Subcutaneous abdominal adipose tissue (tissue), 5 donors: Measurements from ENCODE around the gene UIMC1.

Experiments
- H3K27ac ChIP-seq: one replicate; pipeline ENCODE4 v1.7.0; 2013; ENCODE audit warnings: low read depth, mild to moderate bottlenecking, inconsistent platforms, low read length, moderate library complexity
- H3K27me3 ChIP-seq, 5 donors: one replicate each; pipeline ENCODE4 v1.7.0; 2013; ENCODE audit warnings: low read length in 5 of 5, inconsistent platforms in 1 of 5; ENCODE audit not compliant: control insufficient read depth in 5 of 5, insufficient read depth in 4 of 5
- H3K36me3 ChIP-seq, 5 donors: one replicate each; pipeline ENCODE4 v1.7.0; 2013; ENCODE audit warnings: low read length in 5 of 5; ENCODE audit not compliant: control insufficient read depth in 5 of 5, insufficient read depth in 5 of 5
- H3K4me1 ChIP-seq, 5 donors: one replicate each; pipeline ENCODE4 v1.7.0; 2013; ENCODE audit warnings: low read length in 5 of 5, mild to moderate bottlenecking in 3 of 5, moderate library complexity in 1 of 5; ENCODE audit not compliant: control insufficient read depth in 5 of 5, insufficient read depth in 5 of 5
- H3K4me3 ChIP-seq, 5 donors: one replicate each; pipeline ENCODE4 v1.7.0; 2013; ENCODE audit warnings: low read length in 5 of 5, low read depth in 1 of 5
- H3K9ac ChIP-seq, 5 donors: one replicate each; pipeline ENCODE4 v1.7.0; 2013; ENCODE audit warnings: low read length in 5 of 5, mild to moderate bottlenecking in 4 of 5, moderate library complexity in 3 of 5
- H3K9me3 ChIP-seq, 5 donors: one replicate each; pipeline ENCODE4 v1.7.0; 2013; ENCODE audit warnings: low read length in 5 of 5; ENCODE audit not compliant: control insufficient read depth in 5 of 5
- donor health status: healthy.
- donor health status: healthy.
- donor health status: healthy.
- donor health status: healthy.
- donor health status: healthy.

Gene UIMC1

GRCh38 chr5:177036443-177036842, 29.9 kb upstream of the UIMC1 start:
- Histone ChIP-seq H3K4me1 (peaks cover 0 to 12% (median 0%) of the 10 kb centered on the region in 5 donors), H3K36me3 (peaks cover 3 to 6% (median 5%) of the 10 kb centered on the region in 5 donors), H3K9me3 (peaks cover 0 to 1% (median 0%) of the 10 kb centered on the region in 5 donors), H3K27me3 (no peaks in the 10 kb centered on the region), H3K27ac (no peak overlapping the region), H3K9ac (no peak overlapping the region), H3K4me3 (no peak overlapping the region)

- Histone ChIP-seq H3K27ac (no peak overlapping the region), H3K4me1 (peaks cover 0 to 12% (median 0%) of the 10 kb centered on the region in 5 donors)
These were observed 29.4 kb upstream of the UIMC1 start for GRCh38 chr5:177035976-177036375.

GRCh38 chr5:177029498-177029897, 22.9 kb upstream of the UIMC1 start:
- Histone ChIP-seq H3K27ac (no peak overlapping the region), H3K4me1 (no peaks in the 10 kb centered on the region), H3K9ac (no peak overlapping the region), H3K36me3 (no peaks in the 10 kb centered on the region), H3K4me3 (no peak overlapping the region), H3K9me3 (peaks cover 0 to 5% (median 0%) of the 10 kb centered on the region in 5 donors), H3K27me3 (no peaks in the 10 kb centered on the region)

More at GRCh38 chr5:177035976-177036375, 29.4 kb upstream of the UIMC1 start:
- Histone ChIP-seq H3K27me3 (no peaks in the 10 kb centered on the region), H3K9ac (no peak overlapping the region), H3K9me3 (peaks cover 0 to 5% (median 0%) of the 10 kb centered on the region in 5 donors), H3K4me3 (no peak overlapping the region), H3K36me3 (peaks cover 1 to 3% (median 2%) of the 10 kb centered on the region in 5 donors)

GRCh38 chr5:177027665-177028064, 21.1 kb upstream of the UIMC1 start:
- Histone ChIP-seq H3K9ac (no peak overlapping the region), H3K36me3 (no peaks in the 10 kb centered on the region), H3K4me3 (no peak overlapping the region), H3K9me3 (peaks cover 0 to 5% (median 0%) of the 10 kb centered on the region in 5 donors), H3K4me1 (peaks cover 0 to 10% (median 10%) of the 10 kb centered on the region in 5 donors), H3K27ac (no peak overlapping the region), H3K27me3 (no peaks in the 10 kb centered on the region)

- no peaks in the 10 kb centered on the region for H3K36me3 ChIP-seq
- H3K27me3 ChIP-seq, result no peaks in the 10 kb centered on the region
- no peak overlapping the region for H3K9ac ChIP-seq
- H3K27ac ChIP-seq, result no peak overlapping the region
- no peaks in the 10 kb centered on the region for H3K9me3 ChIP-seq
- peaks cover 2 to 21% (median 18%) of the 10 kb centered on the region in 5 donors for H3K4me1 ChIP-seq
- no peak overlapping the region for H3K4me3 ChIP-seq
These were observed 18.6 kb upstream of the UIMC1 start for GRCh38 chr5:177025101-177025601.

- H3K4me3 ChIP-seq, result no peak overlapping the region
- no peak overlapping the region for H3K27ac ChIP-seq
These were observed 18.0 kb upstream of the UIMC1 start for GRCh38 chr5:177024559-177024958.

GRCh38 chr5:177023303-177023664, 16.7 kb upstream of the UIMC1 start:
- H3K27ac ChIP-seq, result peak overlapping the region; percentile 67
- H3K4me1 ChIP-seq, result peaks cover 2 to 21% (median 18%) of the 10 kb centered on the region in 5 donors
- no peaks in the 10 kb centered on the region for H3K9me3 ChIP-seq
- no peaks in the 10 kb centered on the region for H3K36me3 ChIP-seq
- H3K9ac ChIP-seq, result peak overlapping the region; percentile 88 to 95 (median 93)
- no peaks in the 10 kb centered on the region for H3K27me3 ChIP-seq
- peak overlapping the region; percentile 86 to 97 (median 91) for H3K4me3 ChIP-seq

More at GRCh38 chr5:177024559-177024958, 18.0 kb upstream of the UIMC1 start:
- H3K9ac ChIP-seq, result no peak overlapping the region
- H3K27me3 ChIP-seq, result no peaks in the 10 kb centered on the region
- peaks cover 2 to 21% (median 18%) of the 10 kb centered on the region in 5 donors for H3K4me1 ChIP-seq
- H3K9me3 ChIP-seq, result no peaks in the 10 kb centered on the region
- no peaks in the 10 kb centered on the region for H3K36me3 ChIP-seq

GRCh38 chr5:177022386-177023302, 16.1 kb upstream of the UIMC1 start, which contains the start of gene ZNF346:
Gene ZNF346 (plus strand): TSS chr5:177022696. CDS start chr5:177022739, 43 bp downstream.
- Histone ChIP-seq H3K9ac (peak within 1 kb of the TSS; percentile 90 to 97 (median 94)), H3K27ac (peak within 1 kb of the TSS; percentile 67), H3K9me3 (no peaks in the 10 kb centered on the region), H3K36me3 (no peaks in the 10 kb centered on the region), H3K4me3 (peak within 1 kb of the TSS; percentile 86 to 98 (median 92)), H3K27me3 (no peaks in the 10 kb centered on the region), H3K4me1 (peaks cover 2 to 21% (median 18%) of the 10 kb centered on the region in 5 donors)

- Histone ChIP-seq H3K9ac (no peak overlapping the region), H3K27me3 (no peaks in the 10 kb centered on the region), H3K4me1 (peaks cover 2 to 21% (median 18%) of the 10 kb centered on the region in 5 donors), H3K9me3 (no peaks in the 10 kb centered on the region), H3K36me3 (no peaks in the 10 kb centered on the region), H3K27ac (no peak overlapping the region), H3K4me3 (no peak overlapping the region)
These were observed 13.5 kb upstream of the UIMC1 start for GRCh38 chr5:177020033-177020432.

GRCh38 chr5:177018341-177018740, 11.8 kb upstream of the UIMC1 start:
- no peaks in the 10 kb centered on the region for H3K9me3 ChIP-seq
- H3K9ac ChIP-seq, result no peak overlapping the region
- H3K36me3 ChIP-seq, result no peaks in the 10 kb centered on the region
- no peak overlapping the region for H3K27ac ChIP-seq
- peaks cover 2 to 18% (median 15%) of the 10 kb centered on the region in 5 donors for H3K4me1 ChIP-seq
- no peaks in the 10 kb centered on the region for H3K27me3 ChIP-seq
- no peak overlapping the region for H3K4me3 ChIP-seq
